ENCODE results near the gene PPP1R7.

The PPP1R7 gene

DNA sequence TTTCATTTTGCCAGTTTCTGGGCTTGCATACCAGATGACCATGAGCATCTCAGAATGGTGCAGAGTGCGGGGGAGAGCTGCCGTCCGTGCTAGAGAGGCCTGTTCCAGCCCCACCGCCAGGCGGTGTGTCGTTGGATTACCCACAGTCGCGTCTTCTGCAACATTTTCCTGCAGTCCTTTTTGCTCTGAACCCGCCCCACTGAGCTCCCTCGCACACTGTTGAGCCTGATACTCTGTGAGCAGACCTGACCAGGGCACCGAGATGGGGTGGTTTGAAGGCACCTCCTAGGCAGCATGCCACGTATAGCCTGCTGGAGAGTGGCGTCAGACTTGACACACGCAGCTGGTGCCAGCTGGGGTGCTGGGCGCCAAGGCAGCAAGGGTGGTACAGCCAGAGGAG lies 18.1 kb downstream of the PPP1R7 start:
- Mint-ChIP-seq H3K27ac (no peak overlapping the region), H3K27me3 (no peaks in the 10 kb centered on the region), H3K36me3 (peaks cover 29% of the 10 kb centered on the region), H3K9me3 (peaks cover 4% of the 10 kb centered on the region), H3K4me3 (no peak overlapping the region), H3K4me1 (no peaks in the 10 kb centered on the region)

DNA sequence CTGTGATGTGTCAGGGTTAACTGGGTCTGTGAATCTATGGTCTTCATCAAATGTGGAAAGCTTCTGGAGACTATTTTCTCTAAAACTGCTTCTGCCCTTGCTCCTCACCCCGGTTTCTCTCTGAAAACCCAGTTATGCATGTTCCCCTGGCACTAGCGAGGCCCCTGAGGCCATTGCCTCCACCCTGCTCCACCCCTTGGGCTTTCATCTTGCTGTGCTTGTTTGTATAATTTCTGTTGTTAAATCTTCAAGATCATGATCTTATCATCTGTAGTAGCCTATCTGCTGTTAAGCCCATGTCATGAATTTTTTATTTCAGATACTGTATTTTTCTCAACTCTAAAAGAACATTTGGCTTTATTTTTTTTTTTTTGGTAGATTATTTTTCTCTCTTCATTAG lies 23.3 kb downstream of the PPP1R7 start:
- Mint-ChIP-seq H3K4me1 (no peaks in the 10 kb centered on the region), H3K4me3 (no peak overlapping the region), H3K9me3 (peaks cover 4% of the 10 kb centered on the region), H3K36me3 (peaks cover 37% of the 10 kb centered on the region), H3K27ac (no peak overlapping the region), H3K27me3 (no peaks in the 10 kb centered on the region)

DNA sequence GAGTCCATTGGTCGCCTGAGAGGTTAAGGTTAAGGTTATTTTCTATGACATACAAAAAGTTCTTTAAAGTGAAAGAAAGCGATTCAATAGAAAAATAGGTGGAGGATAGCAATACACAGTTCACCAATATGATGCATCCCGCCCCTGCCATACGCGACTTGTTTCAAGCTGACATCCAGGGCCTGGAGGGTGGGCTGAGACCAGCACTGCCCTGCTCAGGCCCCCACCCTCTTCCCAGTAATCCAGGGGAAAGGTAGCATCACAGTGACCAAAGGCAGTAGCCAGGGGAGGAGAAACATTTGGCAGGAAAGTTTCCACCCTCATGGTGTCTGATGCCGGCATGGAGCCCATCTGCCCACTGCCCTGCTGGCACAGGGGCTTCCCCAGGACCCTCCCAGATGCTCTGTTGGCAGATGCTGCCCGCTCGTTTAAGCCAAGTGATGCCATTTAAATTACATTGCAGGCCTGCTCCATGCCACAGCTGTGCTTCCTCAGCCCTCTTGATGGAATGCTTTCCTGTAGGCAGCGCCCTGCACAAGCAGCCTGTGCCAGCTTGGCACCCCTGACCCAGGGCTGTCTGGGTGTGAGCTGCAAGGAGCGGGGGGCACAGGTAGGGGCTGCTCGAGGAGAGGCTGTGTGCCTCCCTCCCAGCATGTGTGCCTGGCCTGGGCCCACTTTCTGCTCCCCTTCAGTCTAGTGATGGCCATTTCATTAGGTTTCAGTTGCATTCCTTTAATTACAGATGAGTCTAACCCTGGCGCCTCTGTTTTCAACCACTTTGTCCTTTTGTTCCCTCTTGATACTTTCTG lies 27.5 kb downstream of the PPP1R7 start:
- Mint-ChIP-seq H3K36me3 (peaks cover 12% of the 10 kb centered on the region), H3K4me3 (no peak overlapping the region), H3K9me3 (no peaks in the 10 kb centered on the region), H3K27me3 (no peaks in the 10 kb centered on the region), H3K4me1 (no peaks in the 10 kb centered on the region), H3K27ac (no peak overlapping the region)

DNA sequence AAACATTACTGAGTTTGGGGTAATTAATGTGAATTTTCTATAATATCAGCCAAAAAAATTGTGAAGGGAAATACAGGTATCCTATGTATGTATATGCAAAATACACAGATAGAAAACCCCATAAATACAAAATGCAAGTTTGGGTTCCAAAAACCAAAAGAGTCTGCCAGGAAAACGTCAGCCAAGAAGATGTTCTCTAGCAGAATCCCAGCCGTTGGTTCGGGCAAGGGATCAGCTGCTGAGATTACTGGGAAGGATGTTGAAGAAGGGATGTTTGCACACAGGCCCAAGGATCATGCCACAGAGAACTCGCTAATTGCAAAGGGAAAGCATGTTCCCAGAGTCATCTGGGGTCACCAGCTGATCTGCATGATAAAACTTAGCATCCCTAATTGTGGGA lies 28.7 kb downstream of the PPP1R7 start:
- H3K9me3 Mint-ChIP-seq = no peaks in the 10 kb centered on the region
- peaks cover 5% of the 10 kb centered on the region for H3K36me3 Mint-ChIP-seq
- no peaks in the 10 kb centered on the region for H3K27me3 Mint-ChIP-seq
- no peak overlapping the region for H3K27ac Mint-ChIP-seq
- no peak overlapping the region for H3K4me3 Mint-ChIP-seq
- H3K4me1 Mint-ChIP-seq = no peaks in the 10 kb centered on the region

DNA sequence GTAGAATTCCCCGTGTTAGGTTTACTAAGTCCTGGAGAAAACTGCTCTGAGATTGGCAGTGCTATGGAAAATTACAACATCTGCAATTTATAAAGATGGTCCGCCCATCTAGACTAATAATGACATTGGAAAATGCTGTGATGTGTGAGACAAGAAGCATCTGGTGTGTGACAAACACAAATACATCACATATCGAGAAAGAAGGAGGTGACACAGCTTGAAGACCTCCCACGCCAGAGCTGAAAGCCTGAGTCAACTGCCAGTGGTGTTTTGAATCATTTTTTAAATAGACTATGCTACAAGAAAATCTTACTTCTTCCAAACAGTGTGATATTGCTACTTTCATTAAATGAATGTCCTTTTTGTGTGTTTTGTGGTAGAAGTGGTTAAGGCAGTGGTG lies 29.6 kb downstream of the PPP1R7 start:
- Mint-ChIP-seq H3K4me1 (no peaks in the 10 kb centered on the region), H3K27me3 (no peaks in the 10 kb centered on the region), H3K9me3 (no peaks in the 10 kb centered on the region), H3K4me3 (no peak overlapping the region), H3K27ac (no peak overlapping the region), H3K36me3 (peaks cover 4% of the 10 kb centered on the region)

DNA sequence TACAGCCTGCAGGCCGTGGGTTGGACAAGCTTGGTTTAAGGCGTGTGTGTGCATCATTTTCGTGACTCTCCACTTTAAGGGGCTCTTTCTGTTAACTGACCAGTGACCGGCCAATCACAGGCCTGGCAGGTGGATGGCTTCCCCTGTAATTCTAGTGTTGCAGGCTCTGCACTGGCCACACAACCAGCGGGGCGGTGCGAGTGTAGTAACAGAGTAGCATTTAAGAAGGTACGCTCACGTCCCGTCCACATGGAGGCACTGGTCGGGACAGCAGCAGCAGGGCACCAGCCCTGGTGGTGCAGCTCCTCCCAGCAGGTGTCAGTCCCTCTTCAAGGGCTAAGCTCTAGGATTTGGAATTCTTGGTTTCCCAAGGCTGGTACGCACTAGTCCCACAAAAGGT lies 30.2 kb downstream of the PPP1R7 start:
- Mint-ChIP-seq H3K4me1 (no peaks in the 10 kb centered on the region), H3K27ac (no peak overlapping the region), H3K27me3 (no peaks in the 10 kb centered on the region), H3K9me3 (no peaks in the 10 kb centered on the region), H3K36me3 (no peaks in the 10 kb centered on the region), H3K4me3 (no peak overlapping the region)

DNA sequence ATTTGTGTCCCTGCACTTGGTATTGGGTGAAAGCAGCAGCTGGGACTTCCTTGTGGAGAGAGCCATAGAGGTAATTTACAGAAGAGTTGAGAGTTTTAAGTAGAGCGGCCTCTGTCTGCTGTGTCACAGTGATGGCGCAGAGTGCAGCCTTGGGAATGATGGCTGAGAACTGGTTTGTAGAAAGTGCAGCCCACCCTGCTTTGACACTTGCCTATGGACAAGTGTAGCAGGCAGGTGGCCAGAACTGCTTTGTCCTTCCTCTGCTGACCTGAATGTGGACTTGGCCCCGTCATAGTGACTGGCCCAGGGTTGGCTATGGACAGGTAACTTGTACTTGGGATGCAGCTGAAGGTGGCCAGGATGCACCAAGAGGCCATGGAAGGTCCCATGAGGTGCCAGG lies 31.9 kb downstream of the PPP1R7 start:
- Mint-ChIP-seq H3K27me3 (no peaks in the 10 kb centered on the region), H3K4me1 (no peaks in the 10 kb centered on the region), H3K36me3 (no peaks in the 10 kb centered on the region), H3K27ac (no peak overlapping the region), H3K9me3 (no peaks in the 10 kb centered on the region), H3K4me3 (no peak overlapping the region)

DNA sequence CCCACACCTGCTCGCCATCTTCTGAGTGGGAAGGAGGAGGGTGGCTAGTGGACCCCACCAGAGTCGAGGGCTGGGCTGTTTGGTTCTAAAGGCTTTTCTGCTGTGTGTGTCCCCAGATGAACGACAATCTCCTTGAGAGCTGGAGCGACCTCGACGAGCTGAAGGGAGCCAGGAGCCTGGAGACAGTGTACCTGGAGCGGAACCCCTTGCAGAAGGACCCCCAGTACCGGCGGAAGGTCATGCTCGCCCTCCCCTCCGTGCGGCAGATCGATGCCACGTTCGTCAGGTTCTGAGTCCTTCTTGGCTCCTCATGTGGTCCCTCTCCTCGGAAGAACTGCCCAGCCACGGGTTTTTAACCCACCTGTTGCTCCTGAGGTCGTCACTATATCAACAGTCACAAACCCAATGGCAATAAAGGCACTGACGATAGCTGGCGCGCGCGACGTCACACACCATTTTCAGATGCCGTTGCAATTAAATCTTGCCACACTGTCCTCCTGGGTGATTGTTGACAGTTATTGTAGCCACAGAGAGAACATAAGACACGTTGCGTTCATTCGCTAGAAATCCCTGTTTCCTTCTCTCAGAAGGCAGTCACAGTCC lies 32.4 kb downstream of the PPP1R7 start:
- no peaks in the 10 kb centered on the region for H3K27me3 Mint-ChIP-seq
- H3K9me3 Mint-ChIP-seq = no peaks in the 10 kb centered on the region
- no peaks in the 10 kb centered on the region for H3K36me3 Mint-ChIP-seq

DNA sequence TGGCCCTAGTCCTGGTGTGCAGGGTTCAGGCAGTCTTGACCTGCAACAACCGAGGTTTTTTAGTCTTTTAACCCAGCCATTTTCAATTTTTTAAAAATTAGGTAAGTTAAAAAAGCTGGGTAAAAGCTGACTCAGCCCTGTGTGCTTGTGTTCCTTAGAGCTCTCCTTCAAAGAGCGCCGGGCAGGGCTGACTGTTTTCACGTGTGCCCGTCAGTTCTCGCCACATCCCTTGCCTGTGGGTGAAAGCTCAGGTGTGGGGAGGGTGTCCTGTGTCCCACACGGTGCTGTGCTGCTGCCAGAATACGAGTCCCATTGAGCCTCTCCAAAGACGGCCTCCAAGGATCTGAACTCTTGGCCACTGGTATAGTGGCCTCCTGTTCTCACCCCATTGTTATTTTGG lies 33.0 kb downstream of the PPP1R7 start:
- Mint-ChIP-seq H3K36me3 (no peaks in the 10 kb centered on the region), H3K9me3 (no peaks in the 10 kb centered on the region), H3K27ac (no peak overlapping the region), H3K4me3 (no peak overlapping the region), H3K27me3 (no peaks in the 10 kb centered on the region), H3K4me1 (no peaks in the 10 kb centered on the region)

More for the DNA sequence above, 32.4 kb downstream of the PPP1R7 start:
- no peak overlapping the region for H3K27ac Mint-ChIP-seq
- H3K4me1 Mint-ChIP-seq = no peaks in the 10 kb centered on the region
- no peak overlapping the region for H3K4me3 Mint-ChIP-seq

DNA sequence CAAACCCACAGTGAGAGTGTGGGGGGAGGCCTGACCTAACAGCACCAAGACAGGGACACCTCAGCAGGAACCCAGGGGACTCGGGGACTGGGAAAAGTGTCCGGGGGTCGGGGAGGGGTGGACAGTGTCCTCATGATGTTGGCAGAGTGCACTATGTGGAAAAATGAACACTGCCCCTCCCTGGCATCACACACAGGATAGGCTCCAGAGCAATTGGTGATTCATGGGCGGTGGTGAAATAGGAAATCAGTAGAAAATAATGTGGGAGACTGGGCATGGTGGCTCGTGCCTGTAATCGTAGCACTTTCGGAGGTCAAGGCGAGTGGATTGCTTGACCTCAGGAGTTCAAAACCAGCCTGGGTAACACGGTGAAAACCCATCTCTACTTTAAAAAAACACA lies 34.6 kb downstream of the PPP1R7 start:
- H3K9me3 Mint-ChIP-seq = no peaks in the 10 kb centered on the region
- H3K4me3 Mint-ChIP-seq = no peak overlapping the region
- no peaks in the 10 kb centered on the region for H3K4me1 Mint-ChIP-seq
- no peaks in the 10 kb centered on the region for H3K27me3 Mint-ChIP-seq
- H3K27ac Mint-ChIP-seq = no peak overlapping the region
- no peaks in the 10 kb centered on the region for H3K36me3 Mint-ChIP-seq

DNA sequence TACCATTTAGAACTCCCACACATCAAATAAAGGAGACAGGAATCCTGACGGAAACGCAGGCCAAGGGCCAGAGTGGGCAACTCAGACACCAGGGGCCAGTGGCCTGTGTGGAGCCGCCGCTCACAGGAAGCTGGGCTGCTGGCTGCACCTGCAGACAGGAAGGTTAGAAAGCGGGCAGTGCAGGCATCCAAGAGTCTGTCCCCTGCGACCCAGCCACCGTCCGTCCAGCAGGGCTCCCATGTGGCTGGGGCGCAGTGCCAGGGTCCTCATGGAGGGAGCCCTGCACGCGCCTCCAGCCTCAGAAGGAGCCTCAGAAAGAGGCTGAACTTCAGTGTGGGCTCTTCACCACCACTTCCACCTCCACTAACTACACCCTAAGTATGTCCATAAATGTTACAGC lies 35.7 kb downstream of the PPP1R7 start:
- no peaks in the 10 kb centered on the region for H3K9me3 Mint-ChIP-seq
- no peaks in the 10 kb centered on the region for H3K27me3 Mint-ChIP-seq
- no peak overlapping the region for H3K27ac Mint-ChIP-seq

DNA sequence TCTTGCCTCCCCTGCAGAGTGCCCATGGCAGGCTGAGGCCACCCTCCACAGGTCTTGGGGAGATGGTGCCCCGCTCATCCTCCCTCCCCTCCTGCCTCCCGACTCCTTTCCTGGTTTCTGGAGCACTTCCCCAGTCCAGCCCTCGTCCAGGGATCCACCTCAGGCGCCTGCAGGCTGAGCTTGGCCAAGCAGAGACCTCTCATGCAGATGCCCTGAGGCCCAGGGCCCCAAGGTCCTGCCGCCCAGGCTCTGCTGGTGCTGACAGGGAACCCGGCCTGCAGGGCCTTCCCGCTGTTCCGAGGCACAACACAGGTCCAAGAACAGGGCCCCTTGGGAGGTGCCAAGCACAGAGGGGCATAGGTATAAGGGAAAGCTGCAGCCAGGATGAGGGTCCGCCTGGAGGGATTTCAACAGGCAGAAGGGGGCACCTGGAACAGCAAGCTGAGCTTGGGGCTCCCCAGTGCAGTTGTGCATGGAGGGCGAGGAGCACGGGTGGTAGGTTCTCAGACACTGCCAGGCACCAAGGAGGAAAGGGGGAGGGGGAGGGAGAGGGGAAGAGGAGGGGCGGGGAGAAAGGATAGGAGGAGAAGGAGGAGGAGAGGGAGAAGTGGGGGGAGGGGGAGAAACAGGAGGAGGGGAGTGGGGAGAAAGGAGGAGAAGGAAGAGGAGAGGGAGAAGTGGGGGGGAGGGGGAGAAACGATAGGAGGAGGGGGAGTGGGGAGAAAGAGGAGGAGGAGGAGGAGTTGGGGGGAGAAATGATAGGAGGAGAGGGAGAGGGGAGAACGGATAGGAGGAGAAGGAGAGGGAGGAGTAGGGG lies 37.0 kb downstream of the PPP1R7 start:
- no peaks in the 10 kb centered on the region for H3K9me3 Mint-ChIP-seq
- no peaks in the 10 kb centered on the region for H3K27me3 Mint-ChIP-seq
- no peaks in the 10 kb centered on the region for H3K4me1 Mint-ChIP-seq
- no peak overlapping the region for H3K27ac Mint-ChIP-seq
- H3K36me3 Mint-ChIP-seq = no peaks in the 10 kb centered on the region
- H3K4me3 Mint-ChIP-seq = no peak overlapping the region

More for the DNA sequence above, 35.7 kb downstream of the PPP1R7 start:
- no peaks in the 10 kb centered on the region for H3K4me1 Mint-ChIP-seq
- H3K4me3 Mint-ChIP-seq = no peak overlapping the region
- no peaks in the 10 kb centered on the region for H3K36me3 Mint-ChIP-seq

DNA sequence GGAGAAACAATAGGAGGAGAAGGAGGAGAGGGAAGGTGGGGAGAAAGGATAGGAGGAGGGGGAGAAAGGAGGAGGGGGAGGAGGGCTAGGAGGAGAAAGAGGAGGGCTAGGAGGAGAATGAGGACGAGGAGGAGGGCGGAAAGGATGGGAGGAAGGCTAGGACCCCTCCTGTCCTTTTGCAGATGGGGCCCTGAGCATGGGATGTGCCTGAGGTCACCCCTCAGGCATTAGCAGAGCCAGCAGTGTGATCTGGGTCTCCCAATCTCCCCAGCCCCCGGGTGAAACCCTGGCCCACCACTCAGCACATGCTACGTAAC lies 37.6 kb downstream of the PPP1R7 start:
- Mint-ChIP-seq H3K36me3 (no peaks in the 10 kb centered on the region), H3K4me3 (no peak overlapping the region), H3K4me1 (no peaks in the 10 kb centered on the region), H3K27ac (no peak overlapping the region), H3K27me3 (no peaks in the 10 kb centered on the region), H3K9me3 (no peaks in the 10 kb centered on the region)

DNA sequence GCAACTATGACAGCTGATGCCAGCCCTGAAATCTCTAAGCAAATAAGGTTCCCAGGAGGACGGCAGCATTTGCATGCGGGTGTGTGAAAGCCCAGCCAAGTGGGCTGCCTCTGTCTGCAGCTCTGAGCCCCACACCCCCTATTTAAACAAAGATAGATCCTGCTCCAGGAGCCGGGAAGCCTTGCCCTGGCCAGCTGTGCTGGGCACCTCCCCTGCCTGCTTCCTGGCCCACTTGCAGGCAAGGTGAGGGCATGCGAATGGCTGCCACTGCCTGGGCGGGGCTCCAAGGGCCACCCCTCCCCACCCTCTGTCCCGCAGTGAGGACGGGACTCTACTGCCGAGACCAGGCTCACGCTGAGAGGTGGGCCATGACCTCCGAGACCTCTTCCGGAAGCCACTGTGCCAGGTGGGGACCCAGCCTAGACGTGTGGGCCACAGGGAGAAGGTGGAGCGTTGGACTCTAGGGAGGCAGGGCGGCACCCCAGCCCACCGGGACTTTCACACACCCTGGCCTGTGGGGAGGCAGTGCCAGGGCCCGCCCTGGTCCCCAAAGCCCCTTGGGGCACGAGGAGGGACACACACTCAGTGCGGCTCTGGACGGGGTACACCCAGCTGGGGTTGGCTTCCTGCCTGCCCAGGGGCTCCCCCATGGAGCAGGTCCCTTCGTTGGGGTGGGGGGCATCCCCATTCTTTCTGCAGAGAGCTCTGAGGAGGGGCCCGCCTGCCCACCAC lies 38.3 kb downstream of the PPP1R7 start, which contains the start of gene ANO7:
TSS of gene ANO7 (plus strand) at position 317 of the 732 bp plus-strand sequence. CDS start 1,387 bp downstream, outside the sequence.
- H3K9me3 Mint-ChIP-seq = no peaks in the 10 kb centered on the region
- H3K36me3 Mint-ChIP-seq = no peaks in the 10 kb centered on the region
- H3K4me3 Mint-ChIP-seq = no peak within 1 kb of the TSS
- no peaks in the 10 kb centered on the region for H3K4me1 Mint-ChIP-seq
- H3K27ac Mint-ChIP-seq = no peak within 1 kb of the TSS
- H3K27me3 Mint-ChIP-seq = no peaks in the 10 kb centered on the region

DNA sequence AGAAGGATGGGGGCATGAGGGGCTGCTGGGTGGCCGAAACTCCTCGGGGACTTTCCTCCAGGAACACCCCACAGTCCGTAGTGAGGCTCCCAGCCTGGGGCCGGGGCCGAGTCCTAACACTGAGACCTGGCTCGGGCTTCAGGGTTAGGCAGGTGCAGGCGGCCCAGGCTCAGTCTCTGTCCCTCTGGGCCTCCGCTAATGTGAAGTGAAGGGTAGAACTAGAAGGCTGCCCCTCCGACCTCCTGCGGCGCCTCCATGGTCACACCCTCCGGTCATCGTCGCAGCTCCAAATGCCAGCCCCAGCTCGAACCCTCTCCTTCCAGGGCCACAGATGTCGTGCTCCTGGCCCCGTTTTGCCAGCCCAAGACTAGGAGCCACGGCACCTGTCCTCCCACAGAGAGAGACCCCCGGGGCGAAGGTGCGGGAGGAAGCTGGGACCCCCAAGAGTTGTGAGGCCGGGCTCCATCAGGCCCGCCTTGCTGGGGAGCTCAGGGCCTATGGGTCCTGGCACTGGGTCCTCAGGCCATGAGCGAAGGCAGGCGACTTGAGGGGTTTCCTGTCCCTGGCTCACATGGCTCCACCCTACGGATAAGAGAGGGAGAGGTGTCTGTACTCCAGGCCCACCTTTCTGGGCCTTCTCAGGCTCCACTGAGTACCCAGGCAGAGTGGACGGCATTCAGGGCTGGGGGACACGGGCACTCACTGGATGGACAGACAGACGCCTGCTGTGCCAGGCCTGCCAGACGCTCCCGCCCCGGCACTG lies 39.0 kb downstream of the PPP1R7 start:
- Mint-ChIP-seq H3K27me3 (no peaks in the 10 kb centered on the region), H3K9me3 (no peaks in the 10 kb centered on the region), H3K4me1 (no peaks in the 10 kb centered on the region), H3K4me3 (no peak overlapping the region), H3K27ac (no peak overlapping the region), H3K36me3 (no peaks in the 10 kb centered on the region)
